ENCODE data around the gene ERICH2. TPM values are rescaled to one million over a fixed set of nuclear protein-coding genes. Genes with fewer than 3 reads are reported as not detected.

Gene ERICH2, protein sequence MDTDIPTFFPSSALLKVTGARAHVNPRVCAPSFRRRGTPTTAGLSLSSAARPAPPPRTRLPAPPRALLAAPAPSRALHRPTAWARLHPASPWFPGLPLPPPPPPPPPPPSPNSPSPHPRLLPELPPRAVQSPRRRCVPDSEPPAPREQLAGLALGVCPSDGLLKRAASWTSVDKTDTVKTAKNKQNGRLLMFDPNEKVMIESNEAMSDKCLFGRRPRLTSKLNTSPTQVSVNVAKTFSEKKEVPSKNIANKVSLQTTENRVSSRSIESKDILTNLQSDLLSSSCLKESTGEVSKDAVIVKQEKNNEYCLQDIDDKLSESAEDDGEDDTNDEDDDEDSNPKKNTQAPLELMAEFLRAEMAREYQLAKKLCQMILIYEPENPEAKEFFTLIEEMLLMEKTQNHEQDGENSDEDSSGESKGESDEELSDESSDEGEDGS
- not detected in 2 replicates for total RNA-seq

GRCh38 chr2:170770008-170770605 lies at the start of gene ERICH2:
TSS of gene ERICH2 (plus strand) at chr2:170770378. CDS start at chr2:170770682, 304 bp downstream.

GRCh38 chr2:170816504-170817092 lies 46.4 kb downstream of the ERICH2 start, which contains the start of gene GAD1:
TSS of gene GAD1 (plus strand) at chr2:170816887. CDS start at chr2:170818592, 1,705 bp downstream.

Other genes starting within 250 kb of the ERICH2 start
- not detected in 2 replicates for gene SP5, start 55.0 kb upstream of the ERICH2 start, total RNA-seq
- not detected in 2 replicates for gene GAD1, start 46.5 kb downstream of the ERICH2 start, total RNA-seq
- gene GORASP2, start 158.9 kb downstream of the ERICH2 start, total RNA-seq: 102 and 110 TPM in 2 replicates

Data from myometrial cell (primary cell).